ENCODE measurements around the gene ORM2.

GRCh38 chr9:114345493-114346065 lies 15.9 kb downstream of the ORM2 start:
- TF ChIP-seq, protein P1, sequence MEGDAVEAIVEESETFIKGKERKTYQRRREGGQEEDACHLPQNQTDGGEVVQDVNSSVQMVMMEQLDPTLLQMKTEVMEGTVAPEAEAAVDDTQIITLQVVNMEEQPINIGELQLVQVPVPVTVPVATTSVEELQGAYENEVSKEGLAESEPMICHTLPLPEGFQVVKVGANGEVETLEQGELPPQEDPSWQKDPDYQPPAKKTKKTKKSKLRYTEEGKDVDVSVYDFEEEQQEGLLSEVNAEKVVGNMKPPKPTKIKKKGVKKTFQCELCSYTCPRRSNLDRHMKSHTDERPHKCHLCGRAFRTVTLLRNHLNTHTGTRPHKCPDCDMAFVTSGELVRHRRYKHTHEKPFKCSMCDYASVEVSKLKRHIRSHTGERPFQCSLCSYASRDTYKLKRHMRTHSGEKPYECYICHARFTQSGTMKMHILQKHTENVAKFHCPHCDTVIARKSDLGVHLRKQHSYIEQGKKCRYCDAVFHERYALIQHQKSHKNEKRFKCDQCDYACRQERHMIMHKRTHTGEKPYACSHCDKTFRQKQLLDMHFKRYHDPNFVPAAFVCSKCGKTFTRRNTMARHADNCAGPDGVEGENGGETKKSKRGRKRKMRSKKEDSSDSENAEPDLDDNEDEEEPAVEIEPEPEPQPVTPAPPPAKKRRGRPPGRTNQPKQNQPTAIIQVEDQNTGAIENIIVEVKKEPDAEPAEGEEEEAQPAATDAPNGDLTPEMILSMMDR (IDR thresholded peaks at IDR 0.05): no peak
- TF ChIP-seq POLR2A (IDR thresholded peaks at IDR 0.05) (no peak), POLR2AphosphoS5 (IDR thresholded peaks at IDR 0.05) (no peak)

All from stomach (tissue), 4 donors.